ENCODE measurements around the gene SH3GL1. TPM values are rescaled to one million over a fixed set of nuclear protein-coding genes. Genes with fewer than 3 reads are reported as not detected.

The SH3GL1 gene
- total RNA-seq, 3 donors from 2014 or later = 31.7 to 54.9 (median 47.5) TPM

- peaks cover 6% of the 10 kb centered on the region for H3K4me1 ChIP-seq (ENCODE audit: low read depth)
- TF ChIP-seq CTCF (IDR thresholded peaks at IDR 0.05) = no peak
- H3K36me3 ChIP-seq (ENCODE audit: low read depth) = no peaks in the 10 kb centered on the region
- H3K4me3 ChIP-seq = no peak overlapping the region
- H3K9me3 ChIP-seq = no peaks in the 10 kb centered on the region
- no peak for ATAC-seq
- DNase-seq = no peak
- intact Hi-C loops (cut with DNase I, micrococcal nuclease) = no loop called here
Measured at GRCh38 chr19:4324228-4324627, 76.1 kb downstream of the SH3GL1 start.

DNA sequence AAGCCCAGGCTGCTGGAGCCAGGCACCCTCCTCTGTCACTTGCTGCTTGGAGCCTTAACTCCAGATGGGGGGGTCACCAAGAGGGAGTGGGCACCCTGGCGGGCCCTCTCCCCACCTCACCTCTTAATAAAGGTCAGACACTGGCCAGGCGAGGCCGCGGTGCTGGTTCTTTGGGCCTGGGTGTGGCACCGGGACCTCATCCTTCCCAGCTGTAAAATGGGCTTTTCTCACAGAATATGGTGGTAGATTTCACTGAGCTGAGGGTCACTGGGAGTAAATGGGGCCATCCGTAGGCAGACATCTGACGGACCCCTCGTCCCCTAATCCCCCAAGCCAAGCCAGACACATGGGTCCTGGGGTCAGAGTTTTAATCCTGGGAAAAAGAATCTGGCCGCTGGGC is 76.7 kb downstream of the SH3GL1 start:
- no peak for TF ChIP-seq CTCF (IDR thresholded peaks at IDR 0.05)
- Histone ChIP-seq H3K4me3 (no peak overlapping the region), H3K4me1 (ENCODE audit: low read depth) (peaks cover 6% of the 10 kb centered on the region), H3K9me3 (no peaks in the 10 kb centered on the region), H3K36me3 (ENCODE audit: low read depth) (no peaks in the 10 kb centered on the region)
- no peak for DNase-seq
- no peak for ATAC-seq
- intact Hi-C loops (cut with DNase I, micrococcal nuclease) = no loop called here

DNA sequence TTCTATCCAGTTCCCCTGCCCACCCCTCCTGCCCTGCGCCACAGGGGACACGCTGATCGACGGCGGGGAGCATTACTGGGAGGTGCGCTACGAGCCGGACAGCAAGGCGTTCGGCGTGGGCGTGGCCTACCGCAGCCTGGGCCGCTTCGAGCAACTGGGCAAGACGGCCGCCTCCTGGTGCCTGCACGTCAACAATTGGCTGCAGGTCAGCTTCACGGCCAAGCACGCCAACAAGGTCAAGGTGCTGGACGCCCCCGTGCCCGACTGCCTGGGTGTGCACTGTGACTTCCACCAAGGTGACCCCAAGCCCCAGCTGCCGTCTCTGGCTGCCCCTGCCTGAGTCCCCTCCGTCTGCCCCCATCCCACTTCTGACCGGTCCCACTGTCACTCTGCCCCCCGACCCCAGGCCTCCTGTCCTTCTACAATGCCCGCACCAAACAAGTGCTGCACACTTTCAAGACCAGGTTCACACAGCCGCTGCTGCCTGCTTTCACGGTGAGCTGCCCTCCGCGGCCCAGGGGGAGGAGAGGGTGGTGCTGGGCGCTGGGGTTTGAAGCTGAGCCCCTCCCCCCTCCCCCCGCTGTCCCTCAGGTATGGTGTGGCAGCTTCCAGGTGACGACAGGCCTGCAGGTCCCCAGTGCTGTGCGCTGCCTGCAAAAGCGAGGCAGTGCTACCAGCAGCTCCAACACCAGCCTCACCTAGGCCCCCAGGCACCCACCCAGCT is 77.2 kb downstream of the SH3GL1 start:
- Histone ChIP-seq H3K36me3 (ENCODE audit: low read depth) (no peaks in the 10 kb centered on the region), H3K4me1 (ENCODE audit: low read depth) (peaks cover 6% of the 10 kb centered on the region), H3K4me3 (no peak overlapping the region), H3K9me3 (no peaks in the 10 kb centered on the region)
- ATAC-seq (peak; percentile 69), DNase-seq (peak; percentile 57 to 77 (median 62))
- TF ChIP-seq CTCF (IDR thresholded peaks at IDR 0.05) = no peak
- intact Hi-C loops (cut with DNase I, micrococcal nuclease) = no loop called here

- H3K4me1 ChIP-seq (ENCODE audit: low read depth) = no peaks in the 10 kb centered on the region
- DNase-seq (no peak), ATAC-seq (no peak)
- H3K36me3 ChIP-seq (ENCODE audit: low read depth) = no peaks in the 10 kb centered on the region
- no peaks in the 10 kb centered on the region for H3K9me3 ChIP-seq
- no peak for TF ChIP-seq CTCF (IDR thresholded peaks at IDR 0.05)
- no peak overlapping the region for H3K4me3 ChIP-seq
- intact Hi-C loops (cut with DNase I, micrococcal nuclease) = no loop called here
Measured at GRCh38 chr19:4320419-4320818, 79.9 kb downstream of the SH3GL1 start.

- Histone ChIP-seq H3K4me3 (no peak overlapping the region), H3K4me1 (ENCODE audit: low read depth) (no peaks in the 10 kb centered on the region), H3K9me3 (no peaks in the 10 kb centered on the region), H3K36me3 (ENCODE audit: low read depth) (no peaks in the 10 kb centered on the region)
- ATAC-seq (no peak), DNase-seq (no peak)
- no peak for TF ChIP-seq CTCF (IDR thresholded peaks at IDR 0.05)
- intact Hi-C loops (cut with DNase I, micrococcal nuclease) = no loop called here
Measured at GRCh38 chr19:4319067-4319718, 81.2 kb downstream of the SH3GL1 start.

Measured in mucosa of descending colon (tissue), 3 donors.